DMS153 treated with DMSO at 0.1 percent for 48 hours (cell line): ENCODE results near the gene UPF1.

Experiments used
- DNase-seq: peaks from one replicate; lab custom pipeline; 2025; ENCODE audit not compliant: unreplicated experiment; lab: John Stamatoyannopoulos, UW

UPF1 gene

DNA sequence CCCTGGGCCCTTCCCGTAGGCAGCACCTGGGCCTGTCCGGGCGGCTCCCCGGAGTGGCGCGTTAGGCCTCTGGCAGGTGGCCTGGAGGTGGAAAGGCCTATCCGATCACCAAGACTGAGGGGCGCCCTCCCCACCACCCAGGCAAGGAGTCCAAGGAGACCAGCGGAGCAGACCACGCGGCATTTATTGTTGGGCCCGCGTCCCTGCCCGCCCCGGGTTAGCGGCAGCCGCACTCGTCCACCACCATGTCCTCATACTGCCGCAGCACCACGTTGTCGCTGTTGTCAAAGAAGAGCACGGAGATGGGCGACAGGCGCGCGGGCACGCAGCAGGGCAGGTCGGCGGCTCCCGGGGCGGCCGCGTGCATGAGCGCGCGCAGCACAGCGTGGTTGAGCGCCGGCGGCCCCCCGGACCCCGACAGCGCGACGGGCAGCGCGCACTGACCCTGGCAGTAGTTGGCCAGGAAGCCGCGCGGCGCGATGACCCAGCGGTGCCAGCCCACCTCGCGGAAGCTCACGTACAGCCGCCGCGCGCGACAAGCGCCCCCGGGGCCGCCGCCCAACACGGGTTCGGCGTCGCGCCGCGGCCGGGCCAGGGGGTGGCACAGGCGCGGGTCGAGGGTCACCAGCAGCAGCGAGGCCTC is 36.7 kb downstream of the UPF1 start:
- DNase-seq, result no peak

DNA sequence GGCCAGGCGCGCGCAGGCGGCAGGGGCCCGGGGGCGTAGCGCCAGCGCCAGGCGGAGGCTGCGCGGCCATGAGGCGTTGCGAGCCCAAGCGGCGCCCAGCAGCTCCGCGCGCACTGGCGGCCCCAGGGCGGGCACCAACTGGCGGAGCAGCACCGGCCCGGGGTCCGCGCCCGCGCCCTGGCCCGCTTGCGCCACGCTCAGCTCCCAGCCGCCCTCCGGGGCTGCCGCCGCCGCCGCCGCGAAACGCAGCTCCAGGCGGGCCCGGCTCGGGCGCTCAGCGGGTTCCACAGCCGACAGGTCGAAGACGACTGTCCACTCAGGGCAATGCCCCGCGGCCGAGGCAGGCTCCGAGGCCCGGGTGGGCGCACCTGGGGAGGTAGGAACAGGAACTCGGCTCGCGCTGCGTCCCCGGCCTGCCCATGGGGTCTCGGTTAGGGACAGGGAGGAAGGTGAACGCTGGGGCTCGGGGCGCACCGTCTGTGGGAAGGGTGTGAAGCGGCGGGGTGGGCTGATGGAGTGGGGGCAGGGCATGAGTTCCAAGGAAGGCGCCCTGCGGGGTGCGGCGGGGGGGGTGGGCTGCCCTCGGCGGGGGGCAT is 37.4 kb downstream of the UPF1 start:
- DNase-seq, result no peak

- no peak for DNase-seq
Measured at GRCh38 chr19:18869781-18870530, 38.2 kb downstream of the UPF1 start.

DNA sequence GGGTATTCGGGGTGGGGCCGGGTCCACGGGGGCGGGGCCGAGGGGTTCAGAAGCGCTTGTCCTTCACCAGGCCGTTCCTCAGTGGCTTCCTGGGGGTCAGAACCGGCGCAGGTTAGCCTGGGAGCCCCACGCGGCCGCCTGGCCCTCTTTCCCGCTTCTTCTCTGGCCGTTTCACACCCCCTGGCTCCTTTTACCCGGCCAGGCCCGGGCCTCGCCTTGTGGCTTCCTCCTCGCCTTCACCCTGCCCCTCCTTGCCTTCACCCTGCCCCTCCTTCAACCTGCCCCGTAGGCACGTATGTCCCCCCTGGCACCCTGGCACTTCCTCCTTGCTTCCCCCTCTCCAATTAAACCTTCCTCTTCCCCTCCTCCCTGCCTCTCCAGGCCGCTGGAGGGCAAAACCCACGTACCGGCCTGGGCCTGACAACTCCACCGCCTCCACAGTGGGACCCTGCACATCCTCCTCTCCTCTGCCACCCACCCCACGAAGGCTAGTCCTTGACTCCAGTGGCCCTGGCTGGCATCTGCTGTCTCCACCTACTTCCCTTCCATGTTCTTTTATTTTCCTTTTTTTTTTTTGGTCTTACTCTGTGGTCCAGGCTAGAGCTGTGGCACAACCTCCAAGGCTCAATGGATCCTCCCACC is 38.9 kb downstream of the UPF1 start:
- DNase-seq, result no peak

- DNase-seq, result no peak
Measured at GRCh38 chr19:18871543-18871942, 39.8 kb downstream of the UPF1 start.

DNA sequence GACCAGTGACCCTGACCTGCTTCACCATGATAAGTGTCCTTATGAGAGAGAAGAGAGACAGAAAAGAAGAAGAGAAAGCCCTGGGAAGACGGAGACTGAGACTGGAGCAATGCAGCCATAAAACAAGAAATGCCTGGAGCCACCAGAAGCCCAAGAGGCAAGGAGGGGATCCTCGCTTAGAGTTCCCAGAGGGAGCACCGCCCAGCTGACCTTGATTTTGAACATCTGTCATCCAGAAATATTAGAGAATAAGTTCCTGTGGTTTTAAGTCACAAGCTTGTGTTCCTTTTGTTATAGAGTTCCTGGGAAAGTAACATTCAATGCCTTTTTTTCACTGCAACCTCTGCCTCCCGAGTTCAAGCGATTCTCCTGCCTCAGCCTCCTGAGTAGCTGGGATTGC is 44.0 kb downstream of the UPF1 start:
- no peak for DNase-seq

- DNase-seq, result no peak
Measured at GRCh38 chr19:18876865-18877264, 45.1 kb downstream of the UPF1 start.

DNA sequence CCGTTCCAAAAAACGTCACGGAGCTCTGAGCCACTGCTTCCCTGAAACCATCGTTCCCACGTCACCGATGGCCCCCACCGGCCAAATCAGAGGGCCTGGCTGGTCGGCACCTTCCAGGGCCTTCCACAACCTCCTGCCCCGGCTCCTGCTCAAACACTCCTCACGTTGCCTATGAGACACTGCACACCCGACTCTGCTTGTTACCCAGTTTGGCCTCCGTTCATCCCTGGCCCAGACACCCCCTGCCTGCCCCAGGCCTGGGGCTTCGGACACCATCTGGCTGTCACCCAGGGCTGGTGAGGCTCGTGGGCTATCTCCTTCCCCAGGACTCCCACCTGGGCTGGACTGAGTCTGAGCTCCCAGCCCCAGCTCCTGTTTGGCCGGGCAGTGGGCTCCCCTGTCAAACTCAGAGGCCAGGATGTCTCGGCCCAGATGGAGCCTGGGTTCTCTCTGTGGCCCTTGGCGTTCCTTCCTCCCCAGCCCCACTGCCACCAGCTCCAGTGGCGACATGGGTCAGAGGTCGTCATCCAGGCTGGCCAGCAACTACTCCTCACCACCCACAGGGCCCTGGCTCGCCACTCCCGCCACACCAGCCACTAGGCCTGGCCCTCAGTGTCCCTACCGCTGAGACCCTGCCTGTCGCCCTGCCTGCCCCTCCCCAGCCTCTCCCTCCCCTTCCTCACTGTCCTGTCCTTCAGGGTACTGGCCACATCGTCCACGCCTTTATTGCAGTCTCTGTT is 46.5 kb downstream of the UPF1 start:
- DNase-seq, result no peak

DNA sequence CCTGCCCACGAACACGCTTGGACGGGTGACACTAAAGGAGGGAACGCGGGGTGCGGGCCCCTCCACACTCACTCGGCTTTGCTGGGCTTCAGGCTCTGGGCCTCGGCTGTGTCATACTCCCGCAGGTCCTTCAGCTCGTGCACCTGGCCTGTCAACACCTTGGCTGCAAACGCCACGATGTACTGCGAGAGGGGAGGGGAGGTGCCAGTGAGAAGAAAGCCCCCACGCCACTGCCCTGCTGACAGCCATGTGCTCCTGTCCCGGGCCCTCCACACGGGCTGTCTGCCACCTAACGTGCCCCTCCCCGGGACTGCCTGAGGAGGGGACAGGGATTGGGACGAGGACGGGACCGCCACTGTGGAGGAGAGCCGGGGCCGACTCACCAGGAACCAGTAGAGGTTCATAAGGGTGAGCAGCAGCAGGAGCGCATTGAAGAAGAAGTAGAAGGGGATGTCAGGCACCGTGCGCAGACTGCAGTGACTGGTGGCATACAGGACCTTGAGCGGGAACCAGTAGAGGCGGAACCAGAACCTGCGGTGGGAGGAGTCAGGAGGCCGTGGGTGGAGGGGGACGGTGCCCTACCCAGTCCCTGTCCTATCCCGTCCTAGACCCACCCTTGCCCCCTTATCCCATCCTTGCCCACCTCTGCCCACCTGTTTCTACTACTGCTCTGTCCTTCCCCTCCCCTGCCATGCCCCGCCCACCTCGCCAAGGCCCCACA is 47.3 kb downstream of the UPF1 start:
- DNase-seq, result peak; percentile 5

DNA sequence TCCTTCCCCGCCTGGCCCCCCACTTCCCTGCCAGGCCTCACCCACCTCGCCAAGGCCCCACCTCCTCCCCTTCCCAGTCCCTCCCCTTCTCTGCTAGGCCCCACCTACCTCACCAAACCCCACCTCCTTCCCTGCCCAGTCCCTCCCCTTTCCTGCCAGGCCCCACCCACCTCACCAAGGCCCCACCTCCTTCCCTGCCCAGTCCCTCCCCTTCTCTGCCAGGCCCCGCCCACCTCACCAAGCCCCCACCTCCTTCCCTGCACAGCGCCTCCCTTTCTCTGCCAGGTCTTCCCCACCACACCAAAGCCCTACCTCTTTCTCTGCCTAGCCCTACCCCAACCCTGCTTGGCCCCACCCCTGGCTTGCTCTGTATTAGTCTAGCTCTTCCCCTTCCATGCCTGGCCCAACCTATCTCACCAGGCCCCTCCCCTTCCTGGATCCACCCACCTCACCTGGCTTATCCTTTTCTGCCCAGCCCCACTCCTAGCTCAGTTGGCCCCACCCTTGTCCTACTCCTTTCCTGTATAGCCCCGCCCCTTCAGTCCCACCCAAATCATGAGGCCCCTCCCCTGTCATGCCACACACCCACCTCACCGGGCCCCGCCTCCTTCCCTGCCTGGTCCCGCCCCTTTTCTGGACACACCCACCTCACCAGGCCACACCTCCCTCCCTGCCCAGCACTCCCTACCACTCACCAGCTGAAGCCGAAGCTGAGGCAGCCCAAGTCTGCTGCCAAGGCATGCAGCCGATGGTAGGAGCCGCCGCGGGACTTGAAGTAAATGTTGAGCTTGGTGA is 48.0 kb downstream of the UPF1 start:
- peak; percentile 44 for DNase-seq

DNA sequence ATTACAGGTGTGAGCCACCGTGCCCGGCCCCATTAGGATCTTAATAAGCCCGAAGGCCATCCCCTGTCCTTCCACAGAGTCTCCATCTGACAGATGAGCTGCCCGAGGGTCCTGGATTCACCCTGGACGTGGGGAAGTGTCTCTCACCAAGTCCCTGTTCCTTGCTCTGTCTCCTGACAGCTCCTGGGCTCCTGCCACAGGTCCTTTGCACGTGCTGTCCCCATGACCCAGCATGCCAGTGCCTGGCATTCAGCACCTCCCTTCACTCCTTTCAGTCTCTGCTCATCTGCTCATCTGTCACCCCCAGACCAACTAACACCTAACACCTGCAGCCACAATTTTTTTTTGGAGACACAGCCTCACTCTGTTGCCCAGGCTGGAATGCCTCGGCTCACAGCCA is 49.7 kb downstream of the UPF1 start:
- DNase-seq, result no peak

DNA sequence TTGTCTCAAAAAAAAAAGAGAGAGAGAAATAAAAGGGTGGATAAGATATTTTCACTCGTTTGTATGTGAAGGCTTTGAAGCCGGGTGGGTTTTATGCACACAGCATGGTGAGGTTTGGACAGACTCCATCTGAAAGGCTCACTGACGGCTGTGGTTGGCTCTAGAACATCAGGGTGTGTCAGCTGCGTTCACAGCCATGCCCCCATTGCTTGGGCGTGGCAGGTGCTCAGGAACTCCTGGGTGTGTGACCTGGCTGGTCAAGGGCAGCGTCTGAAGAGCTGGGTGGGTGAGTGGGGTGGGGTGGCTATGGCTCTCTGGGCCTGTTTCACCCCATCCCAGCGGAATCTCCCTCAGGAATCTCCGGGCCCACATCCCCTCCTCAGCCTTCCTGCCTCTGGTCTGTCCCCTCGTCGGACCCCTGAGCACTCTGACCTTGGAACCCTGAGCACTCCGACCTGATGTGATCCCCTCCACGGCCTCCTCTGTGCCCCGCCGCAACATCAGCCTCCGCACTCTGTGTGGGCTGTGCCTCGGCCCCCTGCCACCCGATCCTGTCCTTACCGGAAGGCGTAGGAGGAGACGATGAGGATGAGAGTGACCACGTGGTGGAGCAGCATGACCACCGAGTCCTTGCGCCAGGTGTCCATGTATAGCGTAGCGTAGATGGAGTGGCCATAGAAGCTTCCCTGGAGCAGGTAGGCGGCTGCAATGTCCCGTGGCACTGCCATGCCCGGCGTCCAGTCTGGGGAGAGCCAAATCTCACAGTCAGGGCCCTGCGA is 52.0 kb downstream of the UPF1 start:
- DNase-seq, result no peak

GRCh38 chr19:18886972-18887371 is 55.2 kb downstream of the UPF1 start:
- no peak for DNase-seq

- no peak for DNase-seq
Measured at GRCh38 chr19:18889949-18890745, 58.4 kb downstream of the UPF1 start.

GRCh38 chr19:18893587-18894253 is 62.0 kb downstream of the UPF1 start:
- DNase-seq, result no peak

DNA sequence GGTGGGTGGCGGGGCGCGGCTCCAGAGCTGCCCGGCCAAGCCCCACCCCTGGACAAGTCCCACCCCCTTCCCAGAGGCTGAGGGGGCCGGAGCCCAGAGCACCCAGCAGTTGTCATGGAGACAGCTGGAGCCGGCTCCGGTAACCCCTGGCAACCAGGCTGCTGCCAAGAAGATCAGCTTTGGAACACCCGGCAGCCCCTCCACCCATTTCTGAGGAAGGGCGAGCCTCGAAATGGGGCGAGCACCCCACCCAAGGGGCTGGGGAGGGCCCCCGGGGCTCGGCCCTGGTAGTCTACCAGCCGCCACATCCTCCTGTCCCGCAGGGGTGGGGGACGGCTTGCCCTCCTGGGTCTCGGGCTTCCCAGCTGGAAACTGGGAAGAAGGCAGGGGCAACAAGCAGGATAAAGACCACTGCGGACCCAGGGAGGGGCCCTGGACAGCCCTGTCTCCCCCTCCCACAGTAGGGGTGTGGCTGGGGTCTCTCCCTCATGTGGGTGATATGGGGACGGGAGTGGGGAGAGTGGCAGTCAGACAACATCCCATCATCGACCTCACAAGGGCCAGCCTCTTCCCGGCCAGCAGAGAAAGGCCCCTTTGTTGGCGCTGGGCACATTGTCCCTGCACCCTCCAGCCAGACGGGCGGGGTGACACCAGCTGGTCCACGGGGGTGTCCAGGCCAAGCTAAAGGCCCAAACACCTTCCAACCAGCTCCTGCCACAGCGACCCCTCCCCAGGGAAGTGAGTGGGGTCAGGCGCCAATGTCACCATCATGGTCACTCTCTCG is 62.7 kb downstream of the UPF1 start:
- no peak for DNase-seq
